HepG2 (cell line): ENCODE measurements around the gene PCLO. TPM values are rescaled to one million over a fixed set of nuclear protein-coding genes. Genes with fewer than 3 reads are reported as not detected.
A peak's percentile ranks its signal among the peaks of the same experiment; 100 is the strongest.

Experiments
- ATAC-seq: fragments of 200-7000 bp; cut with Tn5 transposase; 3 replicates; pipeline ENCODE4 v1.9.1; 2020; ENCODE audit warnings: mild to moderate bottlenecking, moderate library complexity
- BruUV-seq: library from RNA; stranded (reverse); fragments of 400-500 nt; replicated peaks from 2 replicates; lab custom pipeline; 2021; lab: Mats Ljungman, UMichigan
- CTCF ChIA-PET: fragments of 300-600 bp; formaldehyde crosslinking; extraction: SDS; loops from one replicate; lab custom pipeline; 2021; ENCODE audit warnings: low total read pairs, inconsistent platforms, low intra/inter-chr PET ratio; lab: Yijun Ruan, JAX
- POLR2A ChIA-PET: fragments of 350-600 bp; sonication (Branson Sonifier 250); formaldehyde crosslinking; loops from one replicate; lab custom pipeline; 2020; ENCODE audit warnings: antibody characterized with exemption, inconsistent platforms; lab: Yijun Ruan, JAX
- DNase-seq: peaks from one replicate; pipeline ENCODE4 v3.0.0-alpha.2; 2015; ENCODE audit warnings: low spot score
- FAIRE-seq: peaks from 3 replicates; lab custom pipeline; 2011; peaks lifted over from hg19 to GRCh38; lab: Jason Lieb, UNC
- H2AFZ ChIP-seq: one replicate; pipeline ENCODE4 v1.6.1; 2011; ENCODE audit warnings: low read length, inconsistent platforms
- H3K27ac ChIP-seq: fragments of 300-600 bp; 3 replicates; pipeline ENCODE4 v1.8.0; 2011; ENCODE audit warnings: mixed run types, mild to moderate bottlenecking, mixed read lengths, low read length, inconsistent platforms; ENCODE audit not compliant: insufficient read depth; ENCODE audit errors: extremely low read length
- H3K27me3 ChIP-seq, 2 experiments: fragments of 200-600 bp in 1 of 2; 2 replicates in 1 of 2; 3 replicates in 1 of 2; pipeline versions ENCODE4 v1.6.0 to v1.8.0; 2011; ENCODE audit warnings: low read length in 2 of 2, mild to moderate bottlenecking in 2 of 2, moderate library complexity in 2 of 2, inconsistent platforms in 1 of 2; ENCODE audit not compliant: insufficient read depth in 2 of 2, control insufficient read depth in 1 of 2
- H3K36me3 ChIP-seq, 2 experiments: fragments of 200-600 bp in 1 of 2; replicated peaks in 1 of 2; 2 replicates in 1 of 2; 3 replicates in 1 of 2; pipeline versions ENCODE4 v1.5.1 to v1.8.0; 2011; ENCODE audit warnings: low read length in 2 of 2, inconsistent platforms in 1 of 2; ENCODE audit not compliant: insufficient read depth in 2 of 2, control insufficient read depth in 1 of 2
- H3K4me1 ChIP-seq: 2 replicates; pipeline ENCODE4 v1.5.1; 2012; ENCODE audit warnings: low read length, inconsistent platforms; ENCODE audit not compliant: insufficient read depth
- H3K4me2 ChIP-seq: 2 replicates; pipeline ENCODE4 v1.6.0; 2011; ENCODE audit warnings: low read depth, low read length, inconsistent platforms
- H3K4me3 ChIP-seq, 3 experiments: fragments of 200-600 bp in 1 of 3; sonication (generic), shearing (Covaris generic) in 1 of 3; replicated peaks in 1 of 3; 2 replicates each; pipeline ENCODE4 v1.5.1; 2011 to 2016; ENCODE audit warnings: low read length in 3 of 3, inconsistent platforms in 2 of 3, low read depth in 2 of 3, mild to moderate bottlenecking in 2 of 3, control low read depth in 1 of 3, mixed read lengths in 1 of 3; ENCODE audit not compliant: insufficient read depth in 1 of 3
- H3K79me2 ChIP-seq: one replicate; pipeline ENCODE4 v1.6.1; 2011; ENCODE audit warnings: low read length, inconsistent platforms; ENCODE audit not compliant: insufficient read depth
- H3K9ac ChIP-seq: 2 replicates; pipeline ENCODE4 v1.6.0; 2011; ENCODE audit warnings: mild to moderate bottlenecking, low read depth, low read length, inconsistent platforms; ENCODE audit not compliant: insufficient read depth
- H3K9me3 ChIP-seq: 2 replicates; pipeline ENCODE4 v1.5.1; 2012; ENCODE audit warnings: mild to moderate bottlenecking, low read length
- H4K20me1 ChIP-seq: 2 replicates; pipeline ENCODE4 v1.6.0; 2011; ENCODE audit warnings: inconsistent platforms, mild to moderate bottlenecking, low read length, moderate library complexity; ENCODE audit not compliant: insufficient read depth
- ATF5 ChIP-seq: sonication (generic); formaldehyde crosslinking; IDR thresholded peaks from 2 replicates; pipeline ENCODE4 v1.4.0; 2020; ENCODE audit warnings: mild to moderate bottlenecking, low read depth, missing genetic modification reagents
- MAFF ChIP-seq: IDR thresholded peaks from 2 replicates; pipeline ENCODE4 v1.6.1; 2011; ENCODE audit warnings: low read depth, low read length, improper control_type of control experiment
- MAFK ChIP-seq, 2 experiments: IDR thresholded peaks in 1 of 2; conservative IDR thresholded peaks in 1 of 2; 2 replicates each; pipeline ENCODE4 v1.6.1; 2011; ENCODE audit warnings: improper control_type of control experiment in 2 of 2, low read length in 2 of 2
- PITX1 ChIP-seq: sonication (generic); formaldehyde crosslinking; IDR thresholded peaks from 2 replicates; pipeline ENCODE4 v1.5.1; 2020; ENCODE audit warnings: mild to moderate bottlenecking, missing genetic modification reagents
- SSRP1 ChIP-seq: IDR thresholded peaks from 2 replicates; pipeline ENCODE4 v1.6.1; 2016; ENCODE audit warnings: control low read depth
- TMF1 ChIP-seq: sonication (generic); formaldehyde crosslinking; IDR thresholded peaks from 2 replicates; pipeline ENCODE4 v1.8.1; 2022; ENCODE audit warnings: low read depth, missing genetic modification reagents
- ZNF318 ChIP-seq: sonication (generic); formaldehyde crosslinking; IDR thresholded peaks from 2 replicates; pipeline ENCODE4 v1.4.0; 2020; ENCODE audit warnings: mild to moderate bottlenecking, missing genetic modification reagents
- ZNF577 ChIP-seq: sonication (generic); formaldehyde crosslinking; IDR thresholded peaks from 2 replicates; pipeline ENCODE4 v1.4.0; 2020; ENCODE audit warnings: mild to moderate bottlenecking, low read depth, missing genetic modification reagents, borderline replicate concordance
- WGBS: methylation state at CpG from one replicate; pipeline ENCODE4 v1.1.6; 2017; ENCODE audit warnings: low lambda C conversion rate; 5-methylcytosine and 5-hydroxymethylcytosine counted together
- in situ Hi-C: cut with HindIII; loops from 2 replicates; pipeline ENCODE4 v1.10.0; 2017; ENCODE audit warnings: low pct_unique_long_range_greater_than_20kb; ENCODE audit not compliant: extremely low pct_ligation_motif_present
- intact Hi-C: fragments of 100-400 bp; cut with micrococcal nuclease; formaldehyde crosslinking; loops from one replicate; pipeline ENCODE4 v1.10.0; 2022; ENCODE audit not compliant: unreplicated experiment
- polyA plus RNA-seq, 8 experiments: library from polyadenylated mRNA; depleted of rRNA in 3 of 8; stranded (reverse) in 7 of 8; unstranded in 1 of 8; fragments of >200 nt; fragmentation: Illumina TruSeq in 4 of 8; extraction: Trizol in 4 of 8; gene quantifications; 2 replicates each; pipeline versions ENCODE4 v1.2.1 to v1.2.3, GENCODE V29; 2011 to 2016; ENCODE audit warnings: low read depth in 4 of 8, missing spikeins in 1 of 8, mixed read lengths in 1 of 8; ENCODE audit not compliant: insufficient read depth in 1 of 8
- total RNA-seq, 5 experiments: library from RNA; depleted of rRNA; stranded (reverse); fragments of >200 nt; fragmentation: Illumina TruSeq; extraction: Trizol; gene quantifications; 2 replicates each; pipeline ENCODE4 v1.2.3, GENCODE V29; 2016; ENCODE audit warnings: low read depth in 1 of 5

Gene PCLO
- total and polyA plus RNA-seq, 2 of the 13 experiments (the other 11 are each of a cell fraction or from before 2014, with no cell fraction given), result 0.07 to 0.29 TPM

DNA sequence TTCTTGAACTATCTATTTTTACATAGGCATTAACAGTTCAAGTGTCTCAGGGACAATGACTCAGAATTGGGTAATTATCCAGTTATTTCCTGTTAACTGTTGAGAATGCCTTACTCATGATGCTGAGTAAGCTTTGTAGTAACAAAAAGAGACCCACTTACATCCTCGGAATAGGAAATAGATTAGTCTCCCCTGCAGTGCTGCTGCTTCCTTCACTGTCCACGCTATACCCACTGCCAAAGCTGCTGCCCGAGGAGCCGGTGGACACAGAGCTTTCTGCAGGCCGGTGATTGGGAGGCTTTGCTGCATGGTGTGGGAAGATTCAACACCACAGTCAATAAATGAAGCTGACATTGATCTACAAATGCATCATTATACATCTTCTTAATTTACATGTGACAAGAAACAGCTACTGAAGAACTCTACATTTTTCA, 357.1 kb downstream of the PCLO start:
- no peak overlapping the region for H3K27ac ChIP-seq
- peak; percentile 1 for DNase-seq
- FAIRE-seq, result no peak
- no TSS peak for BruUV-seq
- H3K36me3 ChIP-seq, result no peaks in the 10 kb centered on the region
- ChIA-PET CTCF (no interaction called here), POLR2A (no interaction called here)
- in situ Hi-C loops (no loop called here), intact Hi-C loops (no loop called here)
- H3K4me2 ChIP-seq, result no peak overlapping the region
- no peaks in the 10 kb centered on the region for H3K27me3 ChIP-seq
- H2AFZ ChIP-seq, result no peak overlapping the region
- H3K79me2 ChIP-seq, result no peaks in the 10 kb centered on the region
- no peak overlapping the region for H3K9ac ChIP-seq
- H3K9me3 ChIP-seq, result no peaks in the 10 kb centered on the region
- 0% methylated on average over 5 of the region's 5 CpGs for WGBS
- H4K20me1 ChIP-seq, result no peaks in the 10 kb centered on the region
- H3K4me1 ChIP-seq, result no peaks in the 10 kb centered on the region
- no peak for ATAC-seq
- TF ChIP-seq TMF1 (CRISPR knock-in tag) (no peak), MAFF (0 out of 2 replicates have a peak, but pooled peaks have one; percentile 20), PITX1 (CRISPR knock-in tag) (no peak), MAFK (conservative IDR thresholded peaks at IDR 0.05 in 1 of 2, IDR thresholded peaks at IDR 0.05 in 1 of 2; ENCODE audit: low read length in 2 of 2) (peak; percentile 11 to 27; a peak in 2 of 4 replicates)
- no peak overlapping the region for H3K4me3 ChIP-seq

DNA sequence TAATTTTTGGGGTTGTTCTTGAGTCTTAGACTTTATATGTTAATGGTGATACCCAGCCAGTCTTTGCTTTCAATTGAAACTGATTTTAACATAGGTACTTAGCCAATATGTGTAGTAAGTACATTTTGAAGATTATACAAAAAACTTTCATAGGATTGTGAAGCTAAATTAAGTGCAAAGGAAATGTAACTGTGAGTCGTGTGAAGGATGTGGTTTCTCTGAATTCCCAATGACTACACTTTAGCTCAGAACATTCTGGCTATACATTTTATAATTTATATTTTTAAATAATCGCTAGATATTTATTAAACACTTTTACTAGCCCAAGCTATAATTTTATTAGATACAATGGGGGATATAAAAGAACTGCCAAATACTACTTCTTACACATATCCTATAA, 359.3 kb downstream of the PCLO start:
- no peak for TF ChIP-seq ZNF318 (CRISPR knock-in tag)
- no peak for TF ChIP-seq ZNF577
- TF ChIP-seq ATF5, result no peak
- TF ChIP-seq SSRP1 (CRISPR knock-in tag), result no peak
- ChIA-PET CTCF (no interaction called here), POLR2A (no interaction called here)
- Histone ChIP-seq H3K27me3 (no peaks in the 10 kb centered on the region), H3K4me1 (no peaks in the 10 kb centered on the region), H3K27ac (no peak overlapping the region), H3K79me2 (no peaks in the 10 kb centered on the region), H2AFZ (no peak overlapping the region), H3K36me3 (no peaks in the 10 kb centered on the region), H3K4me3 (no peak overlapping the region), H3K4me2 (no peak overlapping the region), H3K9ac (no peak overlapping the region), H3K9me3 (no peaks in the 10 kb centered on the region), H4K20me1 (no peaks in the 10 kb centered on the region)
- no peak for ATAC-seq
- intact Hi-C loops (no loop called here), in situ Hi-C loops (no loop called here)
- no peak for FAIRE-seq
- DNase-seq, result no peak
- WGBS, result 0% methylated on average over 2 of the region's 2 CpGs
- no TSS peak for BruUV-seq
